ENCODE measurements around the gene NINL. TPM values are rescaled to one million over a fixed set of nuclear protein-coding genes. Genes with fewer than 3 reads are reported as not detected.

The NINL gene
- total RNA-seq, 6 donors from 2014 or later = 10.2 to 47.1 (median 20.3) TPM

DNA sequence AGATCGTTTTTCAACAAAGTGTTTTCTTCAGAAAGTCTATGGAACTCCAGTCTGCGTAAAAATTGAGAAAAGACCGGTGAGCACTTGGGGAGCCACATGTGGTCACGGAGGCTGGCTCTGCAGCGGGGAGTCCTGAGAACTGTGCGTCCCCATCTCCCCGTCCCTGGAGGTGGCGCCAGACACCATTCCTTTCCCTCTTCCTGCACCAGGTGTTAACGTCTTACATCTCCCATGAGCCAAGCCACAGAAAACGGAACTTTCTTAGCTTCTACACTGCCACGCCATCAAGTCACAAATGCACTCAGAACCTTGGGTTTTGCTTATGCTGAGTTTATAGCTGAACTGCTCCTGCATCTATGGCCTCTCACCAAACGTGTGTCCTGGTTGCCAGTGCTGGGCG lies 115.3 kb downstream of the NINL start:
- ATAC-seq (ENCODE audit: low FRiP score in 2 of 2) (no peak), DNase-seq (no peak)
- TF ChIP-seq POLR2A (IDR thresholded peaks at IDR 0.05) (no peak), POLR2AphosphoS5 (IDR thresholded peaks at IDR 0.05) (no peak), EP300 (IDR thresholded peaks at IDR 0.05) (no peak), CTCF (IDR thresholded peaks at IDR 0.05) (peak in 3 of 6 experiments; percentile 6 to 17 (median 13))
- Histone ChIP-seq H3K27ac (no peak overlapping the region), H3K9me3 (no peaks in the 10 kb centered on the region), H3K4me3 (no peak overlapping the region), H3K36me3 (peaks cover 0 to 24% (median 9%) of the 10 kb centered on the region in 4 donors), H3K4me1 (no peaks in the 10 kb centered on the region), H3K27me3 (no peaks in the 10 kb centered on the region)
- WGBS, 2 donors = 75 to 80% methylated on average over 13 of the region's 13 CpGs

GRCh38 chr20:25469558-25469957 lies 115.8 kb downstream of the NINL start:
- no peak overlapping the region for H3K27ac ChIP-seq
- WGBS, 2 donors = 87 to 90% methylated on average over 4 to 13 of the region's 13 CpGs
- ATAC-seq (ENCODE audit: low FRiP score in 2 of 2) (no peak), DNase-seq (no peak)
- H3K4me1 ChIP-seq = no peaks in the 10 kb centered on the region
- H3K4me3 ChIP-seq = no peak overlapping the region
- TF ChIP-seq EP300 (IDR thresholded peaks at IDR 0.05) (no peak), CTCF (IDR thresholded peaks at IDR 0.05) (no peak), POLR2AphosphoS5 (IDR thresholded peaks at IDR 0.05) (no peak), POLR2A (IDR thresholded peaks at IDR 0.05) (no peak)
- H3K27me3 ChIP-seq = no peaks in the 10 kb centered on the region
- peaks cover 0 to 26% (median 9%) of the 10 kb centered on the region in 4 donors for H3K36me3 ChIP-seq
- no peaks in the 10 kb centered on the region for H3K9me3 ChIP-seq

DNA sequence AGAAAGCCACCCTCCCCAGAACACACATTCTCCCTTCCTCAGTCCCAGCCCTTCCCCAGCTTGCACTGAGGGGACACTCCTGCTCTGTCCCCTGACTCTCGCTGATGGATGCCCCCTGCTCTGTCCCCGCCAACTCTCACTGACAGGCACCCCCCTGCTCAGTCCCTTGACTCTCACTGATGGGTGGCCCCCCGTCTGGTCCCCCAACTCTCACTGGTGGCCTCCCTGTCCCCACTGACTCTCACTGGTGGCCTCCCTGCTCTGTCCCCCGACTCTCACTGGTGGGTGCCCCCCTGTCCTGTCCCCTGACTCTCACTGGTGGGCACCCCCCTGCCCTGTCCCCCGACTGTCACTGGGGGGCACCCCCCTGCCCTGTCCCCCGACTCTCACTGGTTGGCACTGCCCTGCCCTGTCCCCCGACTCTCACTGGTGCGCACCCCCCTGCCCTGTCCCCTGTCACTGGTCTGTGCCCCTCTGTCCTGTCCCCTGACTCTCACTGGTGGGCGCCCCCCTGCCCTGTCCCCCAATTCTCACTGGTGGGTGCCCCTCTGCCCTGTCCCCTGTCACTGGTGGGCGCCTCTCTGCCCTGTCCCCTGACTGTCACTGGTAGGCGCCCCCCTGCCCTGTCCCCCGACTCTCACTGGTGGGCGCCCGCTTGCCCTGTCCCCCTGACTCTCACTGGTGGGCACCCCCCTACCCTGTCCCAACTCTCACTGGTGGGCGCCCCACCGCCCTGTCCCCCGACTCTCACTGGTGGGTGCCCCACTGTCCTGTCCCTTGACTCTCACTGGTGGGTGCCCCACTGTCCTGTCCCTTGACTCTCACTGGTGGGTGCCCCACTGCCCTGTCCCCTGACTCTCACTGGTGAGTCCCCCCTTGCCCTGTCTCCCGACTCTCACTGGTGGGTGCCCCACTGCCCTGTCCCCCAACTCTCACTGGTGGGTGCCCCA lies 116.9 kb downstream of the NINL start:
- H3K36me3 ChIP-seq = peaks cover 0 to 26% (median 9%) of the 10 kb centered on the region in 4 donors
- 94 to 95% methylated on average over 13 to 16 of the region's 18 CpGs for WGBS, 2 donors
- no peaks in the 10 kb centered on the region for H3K27me3 ChIP-seq
- no peak overlapping the region for H3K4me3 ChIP-seq
- no peaks in the 10 kb centered on the region for H3K9me3 ChIP-seq
- peak in 1 of 2 donors; percentile 23 for ATAC-seq (ENCODE audit: low FRiP score in 2 of 2)
- no peaks in the 10 kb centered on the region for H3K4me1 ChIP-seq
- no peak overlapping the region for H3K27ac ChIP-seq
- DNase-seq = peak in 1 of 2 donors; percentile 56
- no peak for TF ChIP-seq EP300 (IDR thresholded peaks at IDR 0.05)
- TF ChIP-seq CTCF (IDR thresholded peaks at IDR 0.05) = no peak
- no peak for TF ChIP-seq POLR2A (IDR thresholded peaks at IDR 0.05)
- TF ChIP-seq POLR2AphosphoS5 (IDR thresholded peaks at IDR 0.05) = no peak

- DNase-seq (no peak), ATAC-seq (ENCODE audit: low FRiP score in 2 of 2) (no peak)
- WGBS, 2 donors = 91 to 92% methylated on average over 8 of the region's 8 CpGs
- Histone ChIP-seq H3K36me3 (peaks cover 0 to 26% (median 11%) of the 10 kb centered on the region in 4 donors), H3K27me3 (no peaks in the 10 kb centered on the region), H3K4me3 (no peak overlapping the region), H3K9me3 (no peaks in the 10 kb centered on the region), H3K4me1 (no peaks in the 10 kb centered on the region), H3K27ac (no peak overlapping the region)
- TF ChIP-seq POLR2AphosphoS5 (IDR thresholded peaks at IDR 0.05) (no peak), CTCF (IDR thresholded peaks at IDR 0.05) (no peak), EP300 (IDR thresholded peaks at IDR 0.05) (no peak), POLR2A (IDR thresholded peaks at IDR 0.05) (no peak)
Measured at GRCh38 chr20:25467441-25467840, 117.9 kb downstream of the NINL start.

Data from upper lobe of left lung (tissue), 6 donors.